ENCODE results near the gene CD109.
"Not testable (repeated sequence)": the region's sequence is repeated elsewhere in the genome, so short reads cannot be mapped to it uniquely, and the experiment has no call there.

GRCh38 chr6:73679846-73680245 lies 16.2 kb upstream of the CD109 start:
- TF ChIP-seq, protein P1, sequence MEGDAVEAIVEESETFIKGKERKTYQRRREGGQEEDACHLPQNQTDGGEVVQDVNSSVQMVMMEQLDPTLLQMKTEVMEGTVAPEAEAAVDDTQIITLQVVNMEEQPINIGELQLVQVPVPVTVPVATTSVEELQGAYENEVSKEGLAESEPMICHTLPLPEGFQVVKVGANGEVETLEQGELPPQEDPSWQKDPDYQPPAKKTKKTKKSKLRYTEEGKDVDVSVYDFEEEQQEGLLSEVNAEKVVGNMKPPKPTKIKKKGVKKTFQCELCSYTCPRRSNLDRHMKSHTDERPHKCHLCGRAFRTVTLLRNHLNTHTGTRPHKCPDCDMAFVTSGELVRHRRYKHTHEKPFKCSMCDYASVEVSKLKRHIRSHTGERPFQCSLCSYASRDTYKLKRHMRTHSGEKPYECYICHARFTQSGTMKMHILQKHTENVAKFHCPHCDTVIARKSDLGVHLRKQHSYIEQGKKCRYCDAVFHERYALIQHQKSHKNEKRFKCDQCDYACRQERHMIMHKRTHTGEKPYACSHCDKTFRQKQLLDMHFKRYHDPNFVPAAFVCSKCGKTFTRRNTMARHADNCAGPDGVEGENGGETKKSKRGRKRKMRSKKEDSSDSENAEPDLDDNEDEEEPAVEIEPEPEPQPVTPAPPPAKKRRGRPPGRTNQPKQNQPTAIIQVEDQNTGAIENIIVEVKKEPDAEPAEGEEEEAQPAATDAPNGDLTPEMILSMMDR (conservative IDR thresholded peaks at IDR 0.05) = not testable (repeated sequence)
- not testable (repeated sequence) for TF ChIP-seq ZFX (IDR thresholded peaks at IDR 0.05)

Data from C4-2B (cell line).